ENCODE data around the gene ARMC8.

The ARMC8 gene

DNA sequence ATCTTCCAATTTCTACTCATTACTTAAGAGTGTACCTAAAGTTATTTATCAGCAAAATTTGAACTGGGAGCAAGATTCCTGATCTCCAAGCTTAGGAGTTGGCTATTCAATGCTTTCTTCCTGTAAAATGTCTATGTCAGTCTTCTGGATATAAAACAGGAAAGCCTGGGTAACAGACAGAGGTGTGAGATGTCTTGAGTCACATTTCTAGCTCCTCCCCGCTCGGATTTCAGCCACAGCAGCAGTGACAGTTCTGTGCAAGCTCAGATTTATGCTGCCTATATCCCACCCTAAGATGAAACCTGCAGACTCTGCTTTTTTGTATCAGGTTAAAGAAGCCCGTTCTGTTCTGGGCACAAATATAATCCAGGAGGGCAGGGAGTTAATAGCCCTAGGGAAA lies 2.1 kb upstream of the ARMC8 start:
- TF ChIP-seq, protein P1, sequence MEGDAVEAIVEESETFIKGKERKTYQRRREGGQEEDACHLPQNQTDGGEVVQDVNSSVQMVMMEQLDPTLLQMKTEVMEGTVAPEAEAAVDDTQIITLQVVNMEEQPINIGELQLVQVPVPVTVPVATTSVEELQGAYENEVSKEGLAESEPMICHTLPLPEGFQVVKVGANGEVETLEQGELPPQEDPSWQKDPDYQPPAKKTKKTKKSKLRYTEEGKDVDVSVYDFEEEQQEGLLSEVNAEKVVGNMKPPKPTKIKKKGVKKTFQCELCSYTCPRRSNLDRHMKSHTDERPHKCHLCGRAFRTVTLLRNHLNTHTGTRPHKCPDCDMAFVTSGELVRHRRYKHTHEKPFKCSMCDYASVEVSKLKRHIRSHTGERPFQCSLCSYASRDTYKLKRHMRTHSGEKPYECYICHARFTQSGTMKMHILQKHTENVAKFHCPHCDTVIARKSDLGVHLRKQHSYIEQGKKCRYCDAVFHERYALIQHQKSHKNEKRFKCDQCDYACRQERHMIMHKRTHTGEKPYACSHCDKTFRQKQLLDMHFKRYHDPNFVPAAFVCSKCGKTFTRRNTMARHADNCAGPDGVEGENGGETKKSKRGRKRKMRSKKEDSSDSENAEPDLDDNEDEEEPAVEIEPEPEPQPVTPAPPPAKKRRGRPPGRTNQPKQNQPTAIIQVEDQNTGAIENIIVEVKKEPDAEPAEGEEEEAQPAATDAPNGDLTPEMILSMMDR (conservative IDR thresholded peaks at IDR 0.05; ENCODE audit: control insufficient read depth, insufficient read depth, low read depth, low read length): no peak
- H3K4me3 ChIP-seq (ENCODE audit: control insufficient read depth, low read depth, low read length): no peak overlapping the region
- peak; percentile 44 for DNase-seq (ENCODE audit: low read depth)

DNA sequence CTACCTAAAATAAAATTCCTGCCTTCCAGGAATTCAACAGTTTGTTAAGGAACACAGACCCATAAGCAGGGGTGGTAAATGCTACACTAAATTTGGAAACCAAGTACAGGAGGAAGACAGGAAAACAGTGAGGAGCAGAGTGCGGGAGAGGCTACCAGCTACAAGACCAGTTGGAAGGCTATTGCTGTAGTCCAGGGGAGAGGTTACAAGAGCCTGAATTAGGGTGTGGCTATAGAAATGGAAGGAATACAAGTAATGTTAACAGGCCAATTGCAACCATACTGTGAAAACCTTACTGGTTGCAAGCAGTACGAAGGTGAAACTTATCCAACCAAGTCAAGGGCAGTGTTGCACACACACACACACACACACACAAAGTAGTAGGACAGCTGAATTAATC lies 880 bp upstream of the ARMC8 start:
- H3K4me3 ChIP-seq (ENCODE audit: control insufficient read depth, low read depth, low read length): peak overlapping the region; percentile 94
- TF ChIP-seq, protein P1 (conservative IDR thresholded peaks at IDR 0.05; ENCODE audit: control insufficient read depth, insufficient read depth, low read depth, low read length): no peak
- DNase-seq (ENCODE audit: low read depth): no peak

DNA sequence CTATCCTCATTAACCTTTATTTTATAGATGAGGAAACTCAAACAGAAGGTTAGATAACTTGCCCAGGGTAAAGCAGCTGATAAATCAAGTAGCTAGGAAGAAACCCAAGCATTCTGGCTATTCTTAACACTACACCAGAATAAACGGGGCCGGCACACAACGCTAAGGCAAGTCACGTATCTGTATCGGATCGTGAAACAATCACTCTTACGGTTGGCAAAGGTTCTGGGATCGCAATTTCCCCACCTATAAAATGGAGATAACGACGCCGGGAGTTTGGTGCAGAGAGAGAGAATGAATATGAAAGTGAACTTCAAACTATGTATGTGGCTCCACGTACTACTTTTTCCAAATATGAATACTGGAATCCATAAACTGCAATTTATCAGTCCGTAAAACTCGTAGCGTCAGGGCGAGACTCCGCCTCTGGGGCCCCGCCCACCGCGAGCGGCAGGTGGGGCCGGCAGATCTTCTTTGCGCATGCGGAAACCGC lies 252 bp upstream of the ARMC8 start:
- peak overlapping the region; percentile 94 for H3K4me3 ChIP-seq (ENCODE audit: control insufficient read depth, low read depth, low read length)

DNA sequence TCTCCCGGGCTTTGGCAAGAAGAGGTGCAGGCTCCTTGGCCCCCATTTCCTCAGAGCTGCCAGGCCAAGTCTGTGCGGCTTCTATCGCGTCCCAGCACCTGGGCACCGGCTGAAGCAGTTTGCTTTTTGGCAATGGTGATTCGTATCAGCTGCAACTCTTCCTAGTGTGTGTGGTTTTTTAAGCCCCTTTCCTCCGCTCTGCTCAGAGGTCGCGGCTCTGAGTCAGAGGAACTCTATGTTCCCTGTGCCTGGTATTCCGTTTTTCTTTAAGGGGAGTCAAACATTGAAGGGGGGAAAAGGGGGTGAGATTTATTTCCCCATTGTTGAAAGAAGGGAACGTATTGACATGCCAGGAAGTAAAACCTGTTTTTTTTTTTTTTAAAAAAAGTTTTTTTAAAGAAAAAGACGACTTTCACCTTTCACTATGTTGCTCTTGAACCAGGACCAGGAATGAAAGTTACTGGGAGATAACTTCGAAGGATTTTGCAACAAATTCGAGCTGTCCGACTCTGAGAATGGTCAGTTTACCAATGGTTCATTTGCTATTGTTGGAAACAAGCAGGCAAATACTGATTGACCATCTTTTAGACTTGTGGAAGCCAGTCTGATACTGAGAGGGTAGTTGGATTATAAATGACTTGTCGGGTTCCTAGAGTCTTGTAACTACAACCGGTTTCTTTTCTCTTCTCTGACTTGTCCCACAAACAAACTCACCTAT lies 1.1 kb downstream of the ARMC8 start:
- DNase-seq (ENCODE audit: low read depth): peak; percentile 90
- peak overlapping the region; percentile 94 for H3K4me3 ChIP-seq (ENCODE audit: control insufficient read depth, low read depth, low read length)
- TF ChIP-seq, protein P1 (conservative IDR thresholded peaks at IDR 0.05; ENCODE audit: control insufficient read depth, insufficient read depth, low read depth, low read length): no peak

More for the DNA sequence above, 252 bp upstream of the ARMC8 start:
- no peak for DNase-seq (ENCODE audit: low read depth)
- TF ChIP-seq, protein P1 (conservative IDR thresholded peaks at IDR 0.05; ENCODE audit: control insufficient read depth, insufficient read depth, low read depth, low read length): no peak

DNA sequence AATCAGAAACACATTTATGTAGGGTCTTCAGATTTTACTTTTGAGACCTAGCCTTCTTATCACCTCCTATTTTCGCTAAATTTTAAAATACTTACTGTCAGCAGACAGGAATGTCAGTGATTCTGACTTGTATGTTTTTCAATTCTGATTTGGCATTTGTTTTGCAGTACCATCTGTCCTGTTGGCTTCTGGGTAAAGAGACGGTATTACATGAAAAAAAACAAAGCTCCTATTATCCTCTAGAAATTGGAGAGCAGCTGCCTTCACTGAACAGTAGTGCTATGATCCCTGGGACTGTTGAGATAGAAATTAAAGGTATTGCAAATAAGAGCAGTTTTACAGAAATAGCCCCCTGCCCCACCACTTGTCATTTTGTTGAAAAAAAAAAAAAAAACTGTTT lies 8.4 kb downstream of the ARMC8 start:
- TF ChIP-seq, protein P1 (conservative IDR thresholded peaks at IDR 0.05; ENCODE audit: control insufficient read depth, insufficient read depth, low read depth, low read length): no peak
- no peak for DNase-seq (ENCODE audit: low read depth)
- H3K4me3 ChIP-seq (ENCODE audit: control insufficient read depth, low read depth, low read length): no peak overlapping the region

DNA sequence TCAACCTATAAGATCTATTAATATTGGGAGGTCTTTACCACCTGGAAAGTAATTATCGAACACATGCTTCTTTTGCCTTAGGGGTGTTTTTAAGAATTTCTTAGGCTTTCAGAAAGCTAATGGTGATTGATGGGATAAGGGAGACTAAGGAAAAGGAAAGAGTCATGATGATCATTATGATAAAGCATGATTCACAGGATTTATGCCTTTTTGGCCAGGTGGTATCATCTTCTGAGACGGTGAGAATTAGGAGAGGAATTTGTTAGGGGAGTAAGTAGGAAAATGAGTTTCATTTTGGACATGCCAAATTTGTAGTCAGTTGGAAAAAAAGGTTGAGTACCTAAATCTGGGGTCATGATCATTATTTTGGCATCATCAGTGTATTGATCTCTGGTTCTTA lies 8.9 kb downstream of the ARMC8 start:
- DNase-seq (ENCODE audit: low read depth): peak; percentile 10
- TF ChIP-seq, protein P1 (conservative IDR thresholded peaks at IDR 0.05; ENCODE audit: control insufficient read depth, insufficient read depth, low read depth, low read length): no peak
- no peak overlapping the region for H3K4me3 ChIP-seq (ENCODE audit: control insufficient read depth, low read depth, low read length)
